ENCODE data around the gene CDHR3. TPM values are rescaled to one million over a fixed set of nuclear protein-coding genes. Genes with fewer than 3 reads are reported as not detected.

Gene CDHR3
- total RNA-seq, 1 donor from 2014 or later: 10.6 TPM

DNA sequence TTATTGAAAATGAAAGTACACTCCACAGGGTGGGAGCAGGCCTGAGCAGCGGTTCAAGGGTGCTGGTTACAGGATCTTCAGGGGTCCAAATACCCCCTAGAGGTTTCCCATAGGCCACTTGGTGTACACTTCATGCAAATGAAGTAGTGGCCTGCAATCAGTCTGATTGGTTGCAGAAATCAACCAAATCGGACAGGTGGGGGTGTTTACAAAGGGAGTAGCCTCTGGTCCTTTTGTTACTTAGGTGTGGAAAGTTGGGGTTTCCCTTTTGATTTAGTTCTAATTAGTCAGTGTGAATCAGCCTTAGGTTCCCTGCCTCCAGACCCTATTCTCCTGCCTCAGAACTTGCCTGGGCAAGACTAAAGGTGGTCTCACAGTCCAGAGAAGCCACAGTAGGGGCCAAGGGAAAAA is 99.5 kb downstream of the CDHR3 start:
- no peak overlapping the region for H3K27ac Mint-ChIP-seq (ENCODE audit: unreplicated experiment)

GRCh38 chr7:106063024-106063423 is 100.0 kb downstream of the CDHR3 start:
- Mint-ChIP-seq H3K9me3 (ENCODE audit: unreplicated experiment) (no peaks in the 10 kb centered on the region), H3K27me3 (ENCODE audit: unreplicated experiment) (peaks cover 4% of the 10 kb centered on the region), H3K36me3 (ENCODE audit: low read depth, unreplicated experiment) (peaks cover 4% of the 10 kb centered on the region), H3K4me3 (ENCODE audit: unreplicated experiment) (no peak overlapping the region), H3K27ac (ENCODE audit: unreplicated experiment) (peak overlapping the region; percentile 1), H3K4me1 (ENCODE audit: unreplicated experiment) (peaks cover 35% of the 10 kb centered on the region)
- no peak for DNase-seq (ENCODE audit: low spot score)
- TF ChIP-seq CTCF (IDR thresholded peaks at IDR 0.05; ENCODE audit: unreplicated experiment): no peak

More for the DNA sequence above, 99.5 kb downstream of the CDHR3 start:
- Mint-ChIP-seq H3K27me3 (ENCODE audit: unreplicated experiment) (peaks cover 6% of the 10 kb centered on the region), H3K4me1 (ENCODE audit: unreplicated experiment) (peaks cover 35% of the 10 kb centered on the region), H3K9me3 (ENCODE audit: unreplicated experiment) (no peaks in the 10 kb centered on the region), H3K4me3 (ENCODE audit: unreplicated experiment) (no peak overlapping the region), H3K36me3 (ENCODE audit: low read depth, unreplicated experiment) (peaks cover 4% of the 10 kb centered on the region)
- TF ChIP-seq CTCF (IDR thresholded peaks at IDR 0.05; ENCODE audit: unreplicated experiment): no peak
- DNase-seq (ENCODE audit: low spot score): no peak

GRCh38 chr7:106063692-106064091 is 100.6 kb downstream of the CDHR3 start:
- TF ChIP-seq CTCF (IDR thresholded peaks at IDR 0.05; ENCODE audit: unreplicated experiment): no peak
- DNase-seq (ENCODE audit: low spot score): no peak
- H3K36me3 Mint-ChIP-seq (ENCODE audit: low read depth, unreplicated experiment): peaks cover 4% of the 10 kb centered on the region
- no peak overlapping the region for H3K27ac Mint-ChIP-seq (ENCODE audit: unreplicated experiment)
- peaks cover 5% of the 10 kb centered on the region for H3K27me3 Mint-ChIP-seq (ENCODE audit: unreplicated experiment)
- H3K4me1 Mint-ChIP-seq (ENCODE audit: unreplicated experiment): peaks cover 40% of the 10 kb centered on the region
- no peak overlapping the region for H3K4me3 Mint-ChIP-seq (ENCODE audit: unreplicated experiment)
- no peaks in the 10 kb centered on the region for H3K9me3 Mint-ChIP-seq (ENCODE audit: unreplicated experiment)

GRCh38 chr7:106064316-106064715 is 101.3 kb downstream of the CDHR3 start:
- Mint-ChIP-seq H3K4me1 (ENCODE audit: unreplicated experiment) (peaks cover 38% of the 10 kb centered on the region), H3K27ac (ENCODE audit: unreplicated experiment) (no peak overlapping the region), H3K36me3 (ENCODE audit: low read depth, unreplicated experiment) (peaks cover 4% of the 10 kb centered on the region), H3K27me3 (ENCODE audit: unreplicated experiment) (peaks cover 5% of the 10 kb centered on the region), H3K9me3 (ENCODE audit: unreplicated experiment) (no peaks in the 10 kb centered on the region), H3K4me3 (ENCODE audit: unreplicated experiment) (no peak overlapping the region)
- no peak for DNase-seq (ENCODE audit: low spot score)
- TF ChIP-seq CTCF (IDR thresholded peaks at IDR 0.05; ENCODE audit: unreplicated experiment): no peak

GRCh38 chr7:106064771-106065574 is 101.9 kb downstream of the CDHR3 start:
- no peak for TF ChIP-seq CTCF (IDR thresholded peaks at IDR 0.05; ENCODE audit: unreplicated experiment)
- no peaks in the 10 kb centered on the region for H3K9me3 Mint-ChIP-seq (ENCODE audit: unreplicated experiment)
- DNase-seq (ENCODE audit: low spot score): no peak
- no peak overlapping the region for H3K27ac Mint-ChIP-seq (ENCODE audit: unreplicated experiment)
- peaks cover 32% of the 10 kb centered on the region for H3K4me1 Mint-ChIP-seq (ENCODE audit: unreplicated experiment)
- H3K4me3 Mint-ChIP-seq (ENCODE audit: unreplicated experiment): no peak overlapping the region
- H3K27me3 Mint-ChIP-seq (ENCODE audit: unreplicated experiment): peaks cover 4% of the 10 kb centered on the region
- H3K36me3 Mint-ChIP-seq (ENCODE audit: low read depth, unreplicated experiment): peaks cover 4% of the 10 kb centered on the region

Data from endothelial cell (in vitro differentiated cells).